HG03521 (cell line): ENCODE measurements around the gene HERC3.

Experiments
- ATAC-seq: cut with Tn5 transposase; IDR thresholded peaks from one replicate; pipeline ENCODE4 v1.9.1; 2021; ENCODE audit warnings: mild to moderate bottlenecking, moderate library complexity; ENCODE audit not compliant: unreplicated experiment

Gene HERC3

GRCh38 chr4:88744609-88745008 lies 152.3 kb downstream of the HERC3 start:
- ATAC-seq = no peak

GRCh38 chr4:88745175-88745574 lies 152.9 kb downstream of the HERC3 start:
- ATAC-seq = no peak

DNA sequence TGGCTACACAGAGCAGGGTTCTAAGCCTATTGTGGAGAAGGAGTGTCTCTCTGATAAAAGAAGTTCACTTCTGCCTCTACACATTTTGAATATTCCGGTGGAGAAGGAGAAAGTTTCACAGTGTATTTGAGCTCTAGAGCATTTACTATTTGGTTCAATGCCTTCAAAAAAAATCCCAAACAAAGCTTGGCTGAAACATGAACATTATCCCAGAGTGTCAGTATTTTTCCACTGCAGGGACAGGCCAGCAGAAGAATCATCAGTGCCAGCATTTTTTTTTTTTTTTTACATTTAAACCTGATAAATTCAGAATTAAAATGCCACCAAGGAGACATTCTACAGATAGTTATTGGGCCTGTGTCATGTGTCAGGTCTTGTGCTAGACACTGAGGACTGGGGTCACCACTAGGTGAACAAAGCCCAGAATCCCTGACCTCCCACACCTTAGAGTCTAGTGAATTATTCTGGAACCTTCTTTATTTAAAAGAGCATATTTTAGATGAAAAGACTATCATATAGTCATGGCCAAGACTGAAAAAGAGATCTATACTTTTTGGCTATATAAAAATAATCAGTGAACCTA lies 153.4 kb downstream of the HERC3 start:
- no peak for ATAC-seq

GRCh38 chr4:88746206-88746605 lies 153.9 kb downstream of the HERC3 start:
- no peak for ATAC-seq

DNA sequence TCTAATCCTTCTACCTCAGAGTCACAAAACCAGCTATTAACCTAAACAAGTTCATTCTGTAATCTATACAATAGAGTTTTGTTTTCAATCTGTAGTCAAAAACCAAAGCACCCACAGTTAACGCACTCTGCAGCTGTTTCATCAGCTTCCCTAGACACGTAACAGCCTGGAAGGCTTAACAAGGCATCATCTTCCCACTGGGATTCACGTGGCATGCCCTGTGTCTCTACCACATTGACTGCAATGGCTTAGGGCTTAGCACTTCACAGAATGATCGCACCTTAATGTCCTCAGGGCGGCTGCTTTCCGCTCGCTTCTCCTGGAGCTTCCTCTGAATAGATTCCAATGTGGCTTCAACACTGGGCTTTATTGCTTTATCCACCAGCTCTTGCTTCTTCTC lies 155.1 kb downstream of the HERC3 start:
- ATAC-seq = no peak

DNA sequence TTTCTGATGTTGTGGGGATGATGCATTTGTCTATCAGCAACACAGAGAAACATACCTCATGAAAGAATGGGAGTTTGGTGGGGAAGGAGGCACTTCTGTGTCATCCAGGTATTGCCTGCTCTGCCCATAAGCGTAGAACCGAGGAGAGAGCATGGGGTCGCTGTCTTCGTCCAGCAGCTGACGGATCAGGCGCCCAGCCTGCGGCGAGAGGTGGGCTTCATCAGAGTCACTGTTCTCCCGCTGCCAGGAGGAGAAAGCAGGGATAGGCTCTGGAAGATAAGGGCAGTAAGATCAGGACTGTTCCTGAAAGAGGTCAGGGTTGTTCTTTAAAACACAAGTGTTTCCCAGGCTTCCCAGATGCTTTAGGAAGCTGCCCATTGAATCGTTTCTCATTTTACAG lies 158.1 kb downstream of the HERC3 start:
- no peak for ATAC-seq

DNA sequence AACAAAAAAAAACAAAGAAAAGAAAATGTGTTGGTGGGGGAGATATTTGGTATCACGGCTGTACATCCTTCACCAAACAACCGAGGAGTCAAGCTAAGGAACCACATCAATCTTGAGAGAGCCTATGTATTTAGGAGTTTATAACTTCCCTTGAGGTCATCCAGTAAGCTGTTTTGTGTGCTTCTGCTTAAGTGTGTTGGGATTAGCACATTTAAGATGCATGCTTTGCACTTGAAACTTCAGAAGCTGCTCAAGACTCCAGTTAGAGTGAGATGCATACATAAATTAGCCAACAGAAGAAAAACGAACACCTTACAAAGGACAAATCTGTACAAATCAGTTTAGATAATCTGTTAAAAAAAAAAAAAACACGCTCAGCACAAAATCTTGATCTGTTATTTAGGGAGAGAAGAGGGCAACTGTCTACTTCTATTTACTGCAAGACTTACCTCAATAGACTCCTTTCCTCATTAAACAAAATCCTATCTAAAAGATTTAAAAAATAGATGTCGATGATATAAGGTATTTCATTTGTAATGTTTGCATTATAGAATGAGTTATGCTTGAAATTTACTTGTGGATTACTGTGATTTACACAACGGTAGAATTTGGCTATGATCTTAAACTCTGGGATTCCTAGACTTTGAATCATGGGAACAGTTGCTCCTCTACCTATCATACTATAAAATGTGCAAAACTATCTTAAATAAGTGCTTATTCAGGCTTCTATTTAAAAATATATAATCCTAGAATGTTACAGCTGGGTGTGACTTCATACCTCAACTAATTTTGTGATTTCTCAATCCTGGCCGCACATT lies 159.2 kb downstream of the HERC3 start:
- ATAC-seq = no peak

GRCh38 chr4:88752076-88752463 lies 159.8 kb downstream of the HERC3 start:
- ATAC-seq = no peak

- ATAC-seq = no peak
Observed at GRCh38 chr4:88752754-88753153, 160.5 kb downstream of the HERC3 start.

- no peak for ATAC-seq
Observed at GRCh38 chr4:88753658-88754571, 161.6 kb downstream of the HERC3 start.

DNA sequence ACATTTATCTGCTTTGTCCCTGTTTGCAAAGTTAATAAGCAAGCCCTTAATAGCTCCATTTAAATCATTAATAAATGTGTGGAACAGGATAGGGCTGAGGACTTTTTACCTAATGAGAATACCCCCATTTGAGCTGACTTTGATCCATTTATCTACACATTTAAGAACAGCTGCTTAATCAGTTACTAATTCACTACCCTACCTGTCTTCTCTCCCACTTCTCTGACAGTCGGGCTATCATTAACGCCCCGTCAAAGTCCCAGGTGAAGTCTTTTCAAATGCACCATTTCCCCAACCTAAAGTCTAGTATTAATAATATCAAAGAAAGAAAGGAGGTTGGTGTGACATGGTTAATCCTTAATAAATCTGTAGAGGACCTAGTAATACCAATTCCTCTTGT lies 162.5 kb downstream of the HERC3 start:
- no peak for ATAC-seq

DNA sequence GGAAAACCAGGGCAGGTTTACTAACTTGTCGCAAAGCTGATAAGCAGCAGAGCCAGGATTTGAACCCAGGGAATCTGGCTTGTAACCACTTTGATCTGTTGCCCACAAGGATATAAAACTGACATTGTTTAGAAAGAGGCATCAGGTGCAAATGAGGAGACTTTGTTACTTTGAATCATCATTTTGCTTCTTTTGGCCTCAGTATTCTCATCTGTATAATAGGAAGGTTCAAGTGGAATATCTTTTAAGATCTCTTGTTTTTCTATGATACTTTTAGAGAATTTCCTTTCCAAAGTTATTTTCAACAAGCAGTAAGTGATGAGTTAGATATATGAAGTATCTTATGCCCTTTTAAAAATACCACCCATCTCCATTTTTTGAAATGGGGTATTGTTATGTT lies 163.2 kb downstream of the HERC3 start:
- no peak for ATAC-seq

DNA sequence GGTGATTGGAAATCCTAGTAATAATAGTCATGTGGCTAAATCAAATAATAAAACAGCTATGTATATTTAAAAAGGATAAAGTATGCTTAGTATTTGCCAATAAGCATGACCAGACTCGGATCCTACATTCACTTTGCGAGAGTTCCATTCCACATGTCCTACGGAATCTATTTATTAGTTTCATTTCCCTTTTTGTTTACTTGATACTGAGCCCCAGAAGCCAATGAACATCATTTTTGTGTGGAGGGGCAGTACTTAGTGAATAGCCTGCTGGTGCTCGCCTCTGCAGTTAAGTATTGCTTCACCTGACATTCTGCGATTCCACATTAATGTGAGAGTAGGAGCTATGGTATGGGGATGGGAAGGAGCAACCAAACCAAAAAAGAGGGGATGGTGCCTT lies 163.9 kb downstream of the HERC3 start:
- ATAC-seq = no peak

GRCh38 chr4:88757067-88757466 lies 164.8 kb downstream of the HERC3 start:
- no peak for ATAC-seq

GRCh38 chr4:88757776-88758175 lies 165.5 kb downstream of the HERC3 start:
- no peak for ATAC-seq
